ENCODE results near the gene ABCD3.
"Not testable (repeated sequence)": the region's sequence is repeated elsewhere in the genome, so short reads cannot be mapped to it uniquely, and the experiment has no call there.

Gene ABCD3

GRCh38 chr1:94416901-94417727, 1.1 kb upstream of the ABCD3 start:
- DNase-seq (ENCODE audit: low read depth), result no peak

- no peak for DNase-seq (ENCODE audit: low read depth)
These were observed 536 bp upstream of the ABCD3 start for GRCh38 chr1:94417728-94417977.

GRCh38 chr1:94418664-94419655, 771 bp downstream of the ABCD3 start:
- DNase-seq (ENCODE audit: low read depth), result no peak

- DNase-seq (ENCODE audit: low read depth), result no peak
These were observed 4.1 kb downstream of the ABCD3 start for GRCh38 chr1:94422115-94422820.

GRCh38 chr1:94425821-94426484, 7.8 kb downstream of the ABCD3 start:
- DNase-seq (ENCODE audit: low read depth), result no peak

GRCh38 chr1:94426485-94426870, 8.3 kb downstream of the ABCD3 start:
- not testable (repeated sequence) for DNase-seq (ENCODE audit: low read depth)

- no peak for DNase-seq (ENCODE audit: low read depth)
These were observed 10.3 kb downstream of the ABCD3 start for GRCh38 chr1:94428441-94428840.

GRCh38 chr1:94428927-94429528, 10.8 kb downstream of the ABCD3 start:
- not testable (repeated sequence) for DNase-seq (ENCODE audit: low read depth)

- DNase-seq (ENCODE audit: low read depth), result not testable (repeated sequence)
These were observed 11.9 kb downstream of the ABCD3 start for GRCh38 chr1:94430066-94430465.

- no peak for DNase-seq (ENCODE audit: low read depth)
These were observed 15.7 kb downstream of the ABCD3 start for GRCh38 chr1:94433866-94434265.

GRCh38 chr1:94434365-94435045, 16.3 kb downstream of the ABCD3 start:
- no peak for DNase-seq (ENCODE audit: low read depth)

GRCh38 chr1:94438692-94439276, 20.6 kb downstream of the ABCD3 start:
- DNase-seq (ENCODE audit: low read depth), result no peak

GRCh38 chr1:94440088-94440487, 21.9 kb downstream of the ABCD3 start:
- no peak for DNase-seq (ENCODE audit: low read depth)

- not testable (repeated sequence) for DNase-seq (ENCODE audit: low read depth)
These were observed 24.9 kb downstream of the ABCD3 start for GRCh38 chr1:94443067-94443466.

GRCh38 chr1:94444819-94445218, 26.6 kb downstream of the ABCD3 start:
- not testable (repeated sequence) for DNase-seq (ENCODE audit: low read depth)

GRCh38 chr1:94445733-94446132, 27.5 kb downstream of the ABCD3 start:
- not testable (repeated sequence) for DNase-seq (ENCODE audit: low read depth)

- DNase-seq (ENCODE audit: low read depth), result not testable (repeated sequence)
These were observed 28.0 kb downstream of the ABCD3 start for GRCh38 chr1:94446177-94446576.

- DNase-seq (ENCODE audit: low read depth), result not testable (repeated sequence)
These were observed 30.6 kb downstream of the ABCD3 start for GRCh38 chr1:94448741-94449140.

- no peak for DNase-seq (ENCODE audit: low read depth)
These were observed 38.5 kb downstream of the ABCD3 start for GRCh38 chr1:94456736-94457135.

- no peak for DNase-seq (ENCODE audit: low read depth)
These were observed 44.4 kb downstream of the ABCD3 start for GRCh38 chr1:94462606-94463005.
